HepG2 (cell line): Measurements from ENCODE around the gene EMILIN1. TPM values are rescaled to one million over a fixed set of nuclear protein-coding genes. Genes with fewer than 3 reads are reported as not detected.

Experiments
- ATAC-seq: fragments of 200-7000 bp; cut with Tn5 transposase; 3 replicates; pipeline ENCODE4 v1.9.1; 2020; ENCODE audit warnings: mild to moderate bottlenecking, moderate library complexity
- BruUV-seq: library from RNA; stranded (reverse); fragments of 400-500 nt; replicated peaks from 2 replicates; lab custom pipeline; 2021; lab: Mats Ljungman, UMichigan
- CTCF ChIA-PET: fragments of 300-600 bp; formaldehyde crosslinking; extraction: SDS; loops from one replicate; lab custom pipeline; 2021; ENCODE audit warnings: low total read pairs, inconsistent platforms, low intra/inter-chr PET ratio; lab: Yijun Ruan, JAX
- POLR2A ChIA-PET: fragments of 350-600 bp; sonication (Branson Sonifier 250); formaldehyde crosslinking; loops from one replicate; lab custom pipeline; 2020; ENCODE audit warnings: antibody characterized with exemption, inconsistent platforms; lab: Yijun Ruan, JAX
- DNase-seq: peaks from one replicate; pipeline ENCODE4 v3.0.0-alpha.2; 2015; ENCODE audit warnings: low spot score
- FAIRE-seq: peaks from 3 replicates; lab custom pipeline; 2011; peaks lifted over from hg19 to GRCh38; lab: Jason Lieb, UNC
- H2AFZ ChIP-seq: one replicate; pipeline ENCODE4 v1.6.1; 2011; ENCODE audit warnings: low read length, inconsistent platforms
- H3K27ac ChIP-seq: fragments of 300-600 bp; 3 replicates; pipeline ENCODE4 v1.8.0; 2011; ENCODE audit warnings: mixed run types, mild to moderate bottlenecking, mixed read lengths, low read length, inconsistent platforms; ENCODE audit not compliant: insufficient read depth; ENCODE audit errors: extremely low read length
- H3K27me3 ChIP-seq, 2 experiments: fragments of 200-600 bp in 1 of 2; 2 replicates in 1 of 2; 3 replicates in 1 of 2; pipeline versions ENCODE4 v1.6.0 to v1.8.0; 2011; ENCODE audit warnings: low read length in 2 of 2, mild to moderate bottlenecking in 2 of 2, moderate library complexity in 2 of 2, inconsistent platforms in 1 of 2; ENCODE audit not compliant: insufficient read depth in 2 of 2, control insufficient read depth in 1 of 2
- H3K36me3 ChIP-seq, 2 experiments: fragments of 200-600 bp in 1 of 2; replicated peaks in 1 of 2; 2 replicates in 1 of 2; 3 replicates in 1 of 2; pipeline versions ENCODE4 v1.5.1 to v1.8.0; 2011; ENCODE audit warnings: low read length in 2 of 2, inconsistent platforms in 1 of 2; ENCODE audit not compliant: insufficient read depth in 2 of 2, control insufficient read depth in 1 of 2
- H3K4me1 ChIP-seq: 2 replicates; pipeline ENCODE4 v1.5.1; 2012; ENCODE audit warnings: low read length, inconsistent platforms; ENCODE audit not compliant: insufficient read depth
- H3K4me2 ChIP-seq: 2 replicates; pipeline ENCODE4 v1.6.0; 2011; ENCODE audit warnings: low read depth, low read length, inconsistent platforms
- H3K4me3 ChIP-seq, 3 experiments: fragments of 200-600 bp in 1 of 3; sonication (generic), shearing (Covaris generic) in 1 of 3; replicated peaks in 1 of 3; 2 replicates each; pipeline ENCODE4 v1.5.1; 2011 to 2016; ENCODE audit warnings: low read length in 3 of 3, inconsistent platforms in 2 of 3, low read depth in 2 of 3, mild to moderate bottlenecking in 2 of 3, control low read depth in 1 of 3, mixed read lengths in 1 of 3; ENCODE audit not compliant: insufficient read depth in 1 of 3
- H3K79me2 ChIP-seq: one replicate; pipeline ENCODE4 v1.6.1; 2011; ENCODE audit warnings: low read length, inconsistent platforms; ENCODE audit not compliant: insufficient read depth
- H3K9ac ChIP-seq: 2 replicates; pipeline ENCODE4 v1.6.0; 2011; ENCODE audit warnings: mild to moderate bottlenecking, low read depth, low read length, inconsistent platforms; ENCODE audit not compliant: insufficient read depth
- H3K9me3 ChIP-seq: 2 replicates; pipeline ENCODE4 v1.5.1; 2012; ENCODE audit warnings: mild to moderate bottlenecking, low read length
- H4K20me1 ChIP-seq: 2 replicates; pipeline ENCODE4 v1.6.0; 2011; ENCODE audit warnings: inconsistent platforms, mild to moderate bottlenecking, low read length, moderate library complexity; ENCODE audit not compliant: insufficient read depth
- ATAD3A ChIP-seq: sonication (generic); formaldehyde crosslinking; IDR thresholded peaks from 2 replicates; pipeline ENCODE4 v1.4.0; 2020; ENCODE audit warnings: missing genetic modification reagents
- ATF3 ChIP-seq: sonication (generic); formaldehyde crosslinking; IDR thresholded peaks from 2 replicates; pipeline ENCODE4 v1.4.0; 2020; ENCODE audit warnings: missing genetic modification reagents
- ATRX ChIP-seq: sonication (generic); formaldehyde crosslinking; IDR thresholded peaks from 2 replicates; pipeline ENCODE4 v1.4.0; 2020; ENCODE audit warnings: missing genetic modification reagents, borderline replicate concordance
- CEBPB ChIP-seq: IDR thresholded peaks from 2 replicates; pipeline ENCODE4 v1.6.1; 2011; ENCODE audit warnings: low read depth, low read length, improper control_type of control experiment, borderline replicate concordance
- ESRRA ChIP-seq: sonication (generic); formaldehyde crosslinking; IDR thresholded peaks from 2 replicates; pipeline ENCODE4 v1.5.1; 2020; ENCODE audit warnings: mild to moderate bottlenecking, low read depth, missing genetic modification reagents
- HOXA5 ChIP-seq: sonication (generic); formaldehyde crosslinking; IDR thresholded peaks from 2 replicates; pipeline ENCODE4 v1.4.0; 2020; ENCODE audit warnings: missing genetic modification reagents
- HOXD1 ChIP-seq: sonication (generic); formaldehyde crosslinking; IDR thresholded peaks from 2 replicates; pipeline ENCODE4 v1.5.0; 2020; ENCODE audit warnings: missing genetic modification reagents
- NFIC ChIP-seq: IDR thresholded peaks from 2 replicates; pipeline ENCODE4 v1.6.1; 2012; ENCODE audit warnings: mild to moderate bottlenecking, low read length, inconsistent platforms
- REPIN1 ChIP-seq: sonication (generic); formaldehyde crosslinking; IDR thresholded peaks from 2 replicates; pipeline ENCODE4 v1.8.0; 2022; ENCODE audit warnings: missing genetic modification reagents, low read depth, mild to moderate bottlenecking, borderline replicate concordance
- SNAPC4 ChIP-seq: sonication (generic); formaldehyde crosslinking; IDR thresholded peaks from 2 replicates; pipeline ENCODE4 v1.4.0; 2020; ENCODE audit warnings: mild to moderate bottlenecking, missing genetic modification reagents
- TGIF2 ChIP-seq: IDR thresholded peaks from 2 replicates; pipeline ENCODE4 v1.6.1; 2016; ENCODE audit warnings: control low read depth, missing compliant biosample characterization
- USF2 ChIP-seq, 2 experiments: sonication (generic) in 1 of 2; formaldehyde crosslinking in 1 of 2; IDR thresholded peaks; 2 replicates each; pipeline versions ENCODE4 v1.5.1 to v1.6.1; 2011 to 2020; ENCODE audit warnings: borderline replicate concordance in 1 of 2, low read depth in 1 of 2, low read length in 1 of 2, mild to moderate bottlenecking in 1 of 2, missing genetic modification reagents in 1 of 2, moderate library complexity in 1 of 2
- ZFP1 ChIP-seq: IDR thresholded peaks from 2 replicates; pipeline ENCODE4 v1.6.1; 2016
- ZNF275 ChIP-seq: sonication (generic); formaldehyde crosslinking; IDR thresholded peaks from 2 replicates; pipeline ENCODE4 v1.8.0; 2022; ENCODE audit warnings: missing genetic modification reagents, mild to moderate bottlenecking, inconsistent platforms, borderline replicate concordance
- ZNF333 ChIP-seq: sonication (generic); formaldehyde crosslinking; IDR thresholded peaks from 2 replicates; pipeline ENCODE4 v1.4.0; 2020; ENCODE audit warnings: mild to moderate bottlenecking, missing genetic modification reagents, borderline replicate concordance
- WGBS: methylation state at CpG from one replicate; pipeline ENCODE4 v1.1.6; 2017; ENCODE audit warnings: low lambda C conversion rate; 5-methylcytosine and 5-hydroxymethylcytosine counted together
- in situ Hi-C: cut with HindIII; loops from 2 replicates; pipeline ENCODE4 v1.10.0; 2017; ENCODE audit warnings: low pct_unique_long_range_greater_than_20kb; ENCODE audit not compliant: extremely low pct_ligation_motif_present
- intact Hi-C: fragments of 100-400 bp; cut with micrococcal nuclease; formaldehyde crosslinking; loops from one replicate; pipeline ENCODE4 v1.10.0; 2022; ENCODE audit not compliant: unreplicated experiment
- polyA plus RNA-seq, 8 experiments: library from polyadenylated mRNA; depleted of rRNA in 3 of 8; stranded (reverse) in 7 of 8; unstranded in 1 of 8; fragments of >200 nt; fragmentation: Illumina TruSeq in 4 of 8; extraction: Trizol in 4 of 8; gene quantifications; 2 replicates each; pipeline versions ENCODE4 v1.2.1 to v1.2.3, GENCODE V29; 2011 to 2016; ENCODE audit warnings: low read depth in 4 of 8, missing spikeins in 1 of 8, mixed read lengths in 1 of 8; ENCODE audit not compliant: insufficient read depth in 1 of 8
- total RNA-seq, 5 experiments: library from RNA; depleted of rRNA; stranded (reverse); fragments of >200 nt; fragmentation: Illumina TruSeq; extraction: Trizol; gene quantifications; 2 replicates each; pipeline ENCODE4 v1.2.3, GENCODE V29; 2016; ENCODE audit warnings: low read depth in 1 of 5

EMILIN1 gene
- total and polyA plus RNA-seq, 2 of the 13 experiments (the other 11 are each of a cell fraction or from before 2014, with no cell fraction given), result 8.1 to 9.7 TPM

GRCh38 chr2:27040282-27040681 is 38.1 kb upstream of the EMILIN1 start (continued):
- TF ChIP-seq USF2 (IDR thresholded peaks at IDR 0.05; ENCODE audit: low read depth, low read length) (0 out of 2 replicates have a peak, but pooled peaks have one; percentile 0), USF2 (CRISPR knock-in tag; IDR thresholded peaks at IDR 0.05; ENCODE audit: borderline replicate concordance) (no peak)

- Histone ChIP-seq H3K4me1 (no peaks in the 10 kb centered on the region), H4K20me1 (no peaks in the 10 kb centered on the region; the same call in 1 of the 2 replicates), H3K27ac (no peak overlapping the region), H3K79me2 (no peaks in the 10 kb centered on the region), H3K9me3 (no peaks in the 10 kb centered on the region), H2AFZ (no peak overlapping the region), H3K9ac (no peak overlapping the region), H3K36me3 (peaks cover 48 to 59% of the 10 kb centered on the region in 2 experiments), H3K4me3 (no peak overlapping the region), H3K27me3 (no peaks in the 10 kb centered on the region), H3K4me2 (no peak overlapping the region)
- in situ Hi-C loops, result no loop called here
- intact Hi-C loops, result no loop called here
- no TSS peak for BruUV-seq
- FAIRE-seq (no peak), DNase-seq (no peak), ATAC-seq (no peak)
- POLR2A ChIA-PET, result interaction anchor here (0.7 to 4.2 kb wide), 3 partner anchors 8 to 18 kb away, joined by 3 to 28 read pairs (median 4); partner anchors contain the start of gene AGBL5
- CTCF ChIA-PET, result no interaction called here
- 97% methylated on average over 5 of the region's 5 CpGs for WGBS
- TF ChIP-seq ATRX (CRISPR knock-in tag) (no peak), ZNF275 (CRISPR knock-in tag) (no peak), HOXA5 (CRISPR knock-in tag) (no peak), ZNF333 (CRISPR knock-in tag) (no peak), REPIN1 (CRISPR knock-in tag) (no peak), CEBPB (no peak), TGIF2 (CRISPR knock-in tag) (no peak), HOXD1 (no peak), ZFP1 (CRISPR knock-in tag) (no peak), SNAPC4 (CRISPR knock-in tag) (no peak), NFIC (no peak), ATF3 (no peak), ESRRA (no peak), ATAD3A (no peak)
Observed at GRCh38 chr2:27041752-27042151, 36.7 kb upstream of the EMILIN1 start.
